Panc1 (cell line): ENCODE data around the gene C1orf56. TPM values are rescaled to one million over a fixed set of nuclear protein-coding genes. Genes with fewer than 3 reads are reported as not detected.

Experiments used
- ATAC-seq: fragments of 200-7000 bp; cut with Tn5 transposase; 2 replicates; pipeline ENCODE4 v1.9.1; 2020; ENCODE audit warnings: mild to moderate bottlenecking, moderate library complexity
- BruUV-seq: library from RNA; stranded (reverse); fragments of 400-500 nt; replicated peaks from 2 replicates; lab custom pipeline; 2021; lab: Mats Ljungman, UMichigan
- CTCF ChIA-PET: fragments of 300-600 bp; sonication (Branson Sonifier 250); formaldehyde crosslinking; loops from one replicate; lab custom pipeline; 2022; ENCODE audit warnings: antibody characterized with exemption; lab: Charles Lee
- POLR2A ChIA-PET: fragments of 300-600 bp; sonication (Branson Sonifier 250); formaldehyde crosslinking; loops from one replicate; lab custom pipeline; 2022; ENCODE audit warnings: antibody characterized with exemption; lab: Charles Lee
- DNase-seq: peaks from one replicate; pipeline ENCODE4 v3.0.0-alpha.2; 2010; ENCODE audit warnings: low read depth, low spot score
- H3K27ac ChIP-seq: 2 replicates; pipeline ENCODE4 v1.5.1; 2011; ENCODE audit warnings: mild to moderate bottlenecking, low read length, inconsistent platforms
- H3K27me3 ChIP-seq: fragments of 200-500 bp; sonication (Bioruptor generic); 2 replicates; pipeline ENCODE4 v1.6.0; 2014; ENCODE audit warnings: low read length, inconsistent platforms; ENCODE audit not compliant: control insufficient read depth, insufficient read depth
- H3K36me3 ChIP-seq: fragments of 200-500 bp; sonication (Bioruptor generic); 2 replicates; pipeline ENCODE4 v1.5.1; 2014; ENCODE audit warnings: inconsistent platforms, mild to moderate bottlenecking, low read length, moderate library complexity; ENCODE audit not compliant: control insufficient read depth, insufficient read depth
- H3K4me1 ChIP-seq: 2 replicates; pipeline ENCODE4 v1.5.1; 2011; ENCODE audit warnings: inconsistent platforms, mild to moderate bottlenecking, low read length, moderate library complexity; ENCODE audit not compliant: control insufficient read depth, insufficient read depth
- H3K4me3 ChIP-seq, 2 experiments: 2 replicates each; pipeline ENCODE4 v1.5.1; 2011 to 2012; ENCODE audit warnings: low read depth in 2 of 2, low read length in 2 of 2, mild to moderate bottlenecking in 2 of 2, inconsistent platforms in 1 of 2, moderate library complexity in 1 of 2
- H3K9me3 ChIP-seq: fragments of 200-500 bp; sonication (Bioruptor generic); 2 replicates; pipeline ENCODE4 v1.5.1; 2014; ENCODE audit warnings: low read depth, mild to moderate bottlenecking, inconsistent platforms, low read length, moderate library complexity; ENCODE audit not compliant: control insufficient read depth, insufficient read depth
- POLR2AphosphoS5 ChIP-seq: IDR thresholded peaks from 2 replicates; pipeline ENCODE4 v1.6.1; 2012; ENCODE audit warnings: mild to moderate bottlenecking, low read depth, low read length, moderate library complexity
- SIN3A ChIP-seq: IDR thresholded peaks from 2 replicates; pipeline ENCODE4 v1.6.1; 2012; ENCODE audit warnings: low read depth, mild to moderate bottlenecking, low read length, moderate library complexity, borderline replicate concordance; ENCODE audit not compliant: insufficient read depth
- TCF7L2 ChIP-seq: IDR thresholded peaks from 2 replicates; pipeline ENCODE4 v1.6.1; 2011; ENCODE audit warnings: mild to moderate bottlenecking, low read depth, low read length, inconsistent platforms
- in situ Hi-C: cut with HindIII; loops from 2 replicates; pipeline ENCODE4 v1.10.0; 2016; ENCODE audit warnings: low sequenced_read_pairs, low pct_unique_long_range_greater_than_20kb
- intact Hi-C: fragments of 100-400 bp; cut with micrococcal nuclease; formaldehyde crosslinking; loops from one replicate; pipeline ENCODE4 v1.10.0; 2022; ENCODE audit not compliant: unreplicated experiment
- total RNA-seq: library from RNA; stranded (reverse); gene quantifications from one replicate; pipeline ENCODE4 v1.2.1, GENCODE V29; 2021; ENCODE audit not compliant: unreplicated experiment
- TF ChIP-seq, protein P1 (sequence below): fragments of 450-650 bp; IDR thresholded peaks from 2 replicates; pipeline ENCODE4 v1.5.1; 2017; ENCODE audit warnings: mild to moderate bottlenecking
- TF ChIP-seq, protein P2 (sequence below), 2 experiments: IDR thresholded peaks; 2 replicates each; pipeline ENCODE4 v1.6.1; 2011 to 2012; ENCODE audit warnings: low read depth in 2 of 2, control low read depth in 1 of 2, low read length in 1 of 2, mild to moderate bottlenecking in 1 of 2, moderate library complexity in 1 of 2; ENCODE audit not compliant: insufficient read depth in 1 of 2

C1orf56 gene
- total RNA-seq, 1 experiment from 2014 or later, result 2.7 TPM

DNA sequence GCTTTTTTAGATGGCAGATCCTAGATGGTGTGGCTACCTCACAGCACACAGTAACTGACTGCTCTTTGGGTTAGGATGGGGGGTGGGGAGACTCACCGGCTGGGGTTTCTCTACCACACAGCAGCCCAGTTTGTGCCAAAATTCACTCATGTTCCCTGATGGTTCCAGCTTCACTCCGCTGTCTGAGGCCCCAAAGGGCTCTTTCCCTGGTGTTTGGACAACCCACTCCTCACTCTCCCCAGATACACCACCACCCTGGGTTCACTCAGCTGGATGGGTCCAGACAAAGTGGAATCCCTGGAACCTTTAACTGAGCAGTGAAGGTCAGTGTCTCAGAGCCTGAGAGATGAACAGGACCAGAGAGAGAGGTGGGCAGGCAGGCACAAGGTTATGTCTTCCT lies 8.0 kb downstream of the C1orf56 start:
- Histone ChIP-seq H3K4me3 (no peak overlapping the region), H3K36me3 (peaks cover 21% of the 10 kb centered on the region), H3K9me3 (no peaks in the 10 kb centered on the region), H3K4me1 (peaks cover 21% of the 10 kb centered on the region), H3K27me3 (no peaks in the 10 kb centered on the region), H3K27ac (peak overlapping the region; percentile 45; the same call in 1 of the 2 replicates)
- in situ Hi-C loops, result no loop called here
- ATAC-seq (no peak), DNase-seq (no peak)
- intact Hi-C loops, result no loop called here
- ChIA-PET CTCF (no interaction called here), POLR2A (no interaction called here)
- TF ChIP-seq SIN3A (no peak), TCF7L2 (no peak), POLR2AphosphoS5 (no peak)
- TF ChIP-seq, protein P1, sequence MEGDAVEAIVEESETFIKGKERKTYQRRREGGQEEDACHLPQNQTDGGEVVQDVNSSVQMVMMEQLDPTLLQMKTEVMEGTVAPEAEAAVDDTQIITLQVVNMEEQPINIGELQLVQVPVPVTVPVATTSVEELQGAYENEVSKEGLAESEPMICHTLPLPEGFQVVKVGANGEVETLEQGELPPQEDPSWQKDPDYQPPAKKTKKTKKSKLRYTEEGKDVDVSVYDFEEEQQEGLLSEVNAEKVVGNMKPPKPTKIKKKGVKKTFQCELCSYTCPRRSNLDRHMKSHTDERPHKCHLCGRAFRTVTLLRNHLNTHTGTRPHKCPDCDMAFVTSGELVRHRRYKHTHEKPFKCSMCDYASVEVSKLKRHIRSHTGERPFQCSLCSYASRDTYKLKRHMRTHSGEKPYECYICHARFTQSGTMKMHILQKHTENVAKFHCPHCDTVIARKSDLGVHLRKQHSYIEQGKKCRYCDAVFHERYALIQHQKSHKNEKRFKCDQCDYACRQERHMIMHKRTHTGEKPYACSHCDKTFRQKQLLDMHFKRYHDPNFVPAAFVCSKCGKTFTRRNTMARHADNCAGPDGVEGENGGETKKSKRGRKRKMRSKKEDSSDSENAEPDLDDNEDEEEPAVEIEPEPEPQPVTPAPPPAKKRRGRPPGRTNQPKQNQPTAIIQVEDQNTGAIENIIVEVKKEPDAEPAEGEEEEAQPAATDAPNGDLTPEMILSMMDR, result no peak
- TF ChIP-seq, protein P2, sequence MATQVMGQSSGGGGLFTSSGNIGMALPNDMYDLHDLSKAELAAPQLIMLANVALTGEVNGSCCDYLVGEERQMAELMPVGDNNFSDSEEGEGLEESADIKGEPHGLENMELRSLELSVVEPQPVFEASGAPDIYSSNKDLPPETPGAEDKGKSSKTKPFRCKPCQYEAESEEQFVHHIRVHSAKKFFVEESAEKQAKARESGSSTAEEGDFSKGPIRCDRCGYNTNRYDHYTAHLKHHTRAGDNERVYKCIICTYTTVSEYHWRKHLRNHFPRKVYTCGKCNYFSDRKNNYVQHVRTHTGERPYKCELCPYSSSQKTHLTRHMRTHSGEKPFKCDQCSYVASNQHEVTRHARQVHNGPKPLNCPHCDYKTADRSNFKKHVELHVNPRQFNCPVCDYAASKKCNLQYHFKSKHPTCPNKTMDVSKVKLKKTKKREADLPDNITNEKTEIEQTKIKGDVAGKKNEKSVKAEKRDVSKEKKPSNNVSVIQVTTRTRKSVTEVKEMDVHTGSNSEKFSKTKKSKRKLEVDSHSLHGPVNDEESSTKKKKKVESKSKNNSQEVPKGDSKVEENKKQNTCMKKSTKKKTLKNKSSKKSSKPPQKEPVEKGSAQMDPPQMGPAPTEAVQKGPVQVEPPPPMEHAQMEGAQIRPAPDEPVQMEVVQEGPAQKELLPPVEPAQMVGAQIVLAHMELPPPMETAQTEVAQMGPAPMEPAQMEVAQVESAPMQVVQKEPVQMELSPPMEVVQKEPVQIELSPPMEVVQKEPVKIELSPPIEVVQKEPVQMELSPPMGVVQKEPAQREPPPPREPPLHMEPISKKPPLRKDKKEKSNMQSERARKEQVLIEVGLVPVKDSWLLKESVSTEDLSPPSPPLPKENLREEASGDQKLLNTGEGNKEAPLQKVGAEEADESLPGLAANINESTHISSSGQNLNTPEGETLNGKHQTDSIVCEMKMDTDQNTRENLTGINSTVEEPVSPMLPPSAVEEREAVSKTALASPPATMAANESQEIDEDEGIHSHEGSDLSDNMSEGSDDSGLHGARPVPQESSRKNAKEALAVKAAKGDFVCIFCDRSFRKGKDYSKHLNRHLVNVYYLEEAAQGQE (IDR thresholded peaks at IDR 0.05; ENCODE audit: insufficient read depth in 1 of 2, low read depth in 2 of 2, low read length in 1 of 2), result no peak
- no TSS peak for BruUV-seq

DNA sequence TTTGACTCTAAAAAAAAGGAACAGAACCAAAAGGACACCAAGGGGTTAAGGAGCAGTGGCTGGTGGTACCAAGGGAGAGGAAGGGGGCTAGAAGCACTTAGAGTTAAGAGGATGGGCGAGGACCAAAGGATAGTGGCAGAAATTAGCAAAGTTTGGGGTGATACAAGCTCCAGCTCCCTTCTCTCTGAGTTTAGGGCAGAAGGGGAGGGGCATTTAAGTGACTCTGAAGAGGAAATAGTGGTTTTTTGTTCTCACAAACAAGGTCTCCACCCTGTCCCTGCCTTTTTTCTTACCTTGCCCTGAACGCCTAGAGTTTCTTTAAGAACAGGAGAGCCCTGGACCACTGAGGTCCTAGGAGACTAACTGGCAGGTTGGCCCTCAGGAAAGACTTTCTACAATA lies 8.6 kb downstream of the C1orf56 start:
- POLR2A ChIA-PET, result no interaction called here
- intact Hi-C loops (no loop called here), in situ Hi-C loops (no loop called here)
- Histone ChIP-seq H3K27ac (peak overlapping the region; percentile 45; the same call in 1 of the 2 replicates), H3K4me3 (no peak overlapping the region), H3K4me1 (peaks cover 21% of the 10 kb centered on the region), H3K9me3 (no peaks in the 10 kb centered on the region), H3K27me3 (no peaks in the 10 kb centered on the region), H3K36me3 (peaks cover 21% of the 10 kb centered on the region)
- ATAC-seq (no peak), DNase-seq (no peak)
- CTCF ChIA-PET, result no interaction called here
- no TSS peak for BruUV-seq
- TF ChIP-seq SIN3A (no peak), TCF7L2 (no peak), POLR2AphosphoS5 (no peak)
- TF ChIP-seq, protein P1, result no peak
- TF ChIP-seq, protein P2 (IDR thresholded peaks at IDR 0.05; ENCODE audit: insufficient read depth in 1 of 2, low read depth in 2 of 2, low read length in 1 of 2), result no peak
